B cell (primary cell): Measurements from ENCODE around the gene NPHP4. TPM values are rescaled to one million over a fixed set of nuclear protein-coding genes. Genes with fewer than 3 reads are reported as not detected.
A peak's percentile ranks its signal among the peaks of the same experiment; 100 is the strongest.

Experiments used
- ATAC-seq: fragments of 200-7000 bp; cut with Tn5 transposase; one replicate; pipeline ENCODE4 v1.10.0; 2021; ENCODE audit warnings: low read depth, mild to moderate bottlenecking, moderate number of reproducible peaks, moderate library complexity
- CTCF ChIA-PET: fragments of 350-600 bp; sonication (Branson Sonifier 250); formaldehyde crosslinking; loops from one replicate; lab custom pipeline; 2021; ENCODE audit warnings: antibody characterized with exemption, inconsistent platforms; lab: Charles Lee
- POLR2A ChIA-PET: fragments of 350-600 bp; sonication (Branson Sonifier 250); formaldehyde crosslinking; loops from one replicate; lab custom pipeline; 2021; ENCODE audit warnings: antibody characterized with exemption; lab: Charles Lee
- DNase-seq: peaks from one replicate; pipeline ENCODE4 v3.0.0; 2013
- H2AFZ ChIP-seq: 2 replicates; pipeline ENCODE4 v1.6.1; 2012; ENCODE audit warnings: mild to moderate bottlenecking, low read depth, low read length; ENCODE audit not compliant: insufficient read depth, poor library complexity, severe bottlenecking
- H3K27ac ChIP-seq, 2 donors: 1 replicate in 1 of 2; 2 replicates in 1 of 2; pipeline ENCODE4 v1.5.1; 2012 to 2013; ENCODE audit warnings: low read length in 2 of 2, mild to moderate bottlenecking in 2 of 2, moderate library complexity in 1 of 2
- H3K27me3 ChIP-seq, 4 experiments: fragments of 200-600 bp in 1 of 4; sonication (generic) in 1 of 4; replicated peaks in 1 of 4; 1 replicate in 2 of 4; 2 replicates in 2 of 4; pipeline versions ENCODE4 v1.6.1 to v1.7.0; 2013 to 2016; ENCODE audit warnings: low read length in 3 of 4, mild to moderate bottlenecking in 2 of 4, mixed read lengths in 1 of 4, moderate library complexity in 1 of 4; ENCODE audit not compliant: insufficient read depth in 4 of 4, control insufficient read depth in 3 of 4; ENCODE audit errors: control extremely low read depth in 1 of 4
- H3K36me3 ChIP-seq, 2 experiments: replicated peaks in 1 of 2; 1 replicate in 1 of 2; 2 replicates in 1 of 2; pipeline versions ENCODE4 v1.6.1 to v1.7.1; 2013; ENCODE audit warnings: low read length in 1 of 2; ENCODE audit not compliant: insufficient read depth in 2 of 2, control insufficient read depth in 1 of 2; ENCODE audit errors: control extremely low read depth in 1 of 2, extremely low read depth in 1 of 2
- H3K4me1 ChIP-seq, 2 donors: fragments of 200-600 bp in 1 of 2; sonication (generic) in 1 of 2; 1 replicate in 1 of 2; 2 replicates in 1 of 2; pipeline versions ENCODE4 v1.5.1 to v1.6.1; 2013 to 2017; ENCODE audit warnings: low read length in 2 of 2; ENCODE audit not compliant: control insufficient read depth in 2 of 2, insufficient read depth in 2 of 2
- H3K4me2 ChIP-seq: replicated peaks from 2 replicates; pipeline ENCODE3; 2012; ENCODE audit warnings: mild to moderate bottlenecking, low read depth, low read length; ENCODE audit not compliant: poor library complexity, severe bottlenecking
- H3K4me3 ChIP-seq, 5 experiments: fragments of 200-600 bp in 1 of 5; sonication (generic) in 1 of 5; 1 replicate in 3 of 5; 2 replicates in 2 of 5; pipeline versions ENCODE4 v1.5.1 to v1.7.0; 2011 to 2016; ENCODE audit warnings: low read length in 4 of 5, mild to moderate bottlenecking in 4 of 5, low read depth in 2 of 5, control low read depth in 1 of 5, moderate library complexity in 1 of 5; ENCODE audit not compliant: insufficient read depth in 1 of 5; ENCODE audit errors: control extremely low read depth in 1 of 5, extremely low read depth in 1 of 5
- H3K79me2 ChIP-seq: fragments of 200-600 bp; sonication (generic); one replicate; pipeline ENCODE4 v1.6.0; 2016; ENCODE audit warnings: low read length; ENCODE audit not compliant: control insufficient read depth, insufficient read depth
- H3K9ac ChIP-seq: fragments of 200-600 bp; sonication (generic); 2 replicates; pipeline ENCODE4 v1.6.1; 2017; ENCODE audit warnings: mild to moderate bottlenecking, low read length, moderate library complexity
- H3K9me3 ChIP-seq, 3 donors: one replicate each; pipeline versions ENCODE4 v1.6.1 to v1.7.1; 2013; ENCODE audit warnings: low read length in 2 of 3; ENCODE audit not compliant: control insufficient read depth in 2 of 3, insufficient read depth in 1 of 3; ENCODE audit errors: control extremely low read depth in 1 of 3
- H4K20me1 ChIP-seq: 2 replicates; pipeline ENCODE4 v1.6.0; 2012; ENCODE audit warnings: mild to moderate bottlenecking, low read length; ENCODE audit not compliant: insufficient read depth, control insufficient read depth, poor library complexity, severe bottlenecking
- H3K27ac Mint-ChIP-seq: one replicate; pipeline ENCODE4 v1.8.0; 2021; ENCODE audit warnings: mixed read lengths
- H3K27me3 Mint-ChIP-seq: one replicate; pipeline ENCODE4 v1.8.0; 2021; ENCODE audit warnings: mixed read lengths
- H3K4me1 Mint-ChIP-seq: one replicate; pipeline ENCODE4 v1.8.0; 2021; ENCODE audit warnings: mixed read lengths
- H3K4me3 Mint-ChIP-seq: one replicate; pipeline ENCODE4 v1.8.0; 2021; ENCODE audit warnings: mixed read lengths
- H3K9me3 Mint-ChIP-seq: one replicate; pipeline ENCODE4 v1.8.0; 2022; ENCODE audit warnings: mixed read lengths; ENCODE audit not compliant: insufficient read depth
- CTCF ChIP-seq: fragments of 200-600 bp; IDR thresholded peaks from one replicate; pipeline ENCODE4 v1.8.0; 2022; ENCODE audit warnings: antibody characterized with exemption, mild to moderate bottlenecking
- EZH2 ChIP-seq: IDR thresholded peaks from 2 replicates; pipeline ENCODE4 v1.6.1; 2012; ENCODE audit warnings: borderline replicate concordance, low read depth, mild to moderate bottlenecking, moderate library complexity, low read length; ENCODE audit not compliant: insufficient read depth, poor library complexity, severe bottlenecking
- WGBS: methylation state at CpG from one replicate; pipeline ENCODE4 v1.1.5; 2013; ENCODE audit warnings: missing lambda C conversion rate; ENCODE audit not compliant: insufficient coverage; 5-methylcytosine and 5-hydroxymethylcytosine counted together
- intact Hi-C: fragments of 100-400 bp; cut with micrococcal nuclease; formaldehyde crosslinking; loops from one replicate; pipeline ENCODE4 v1.10.0; 2022
- polyA plus RNA-seq: library from polyadenylated mRNA; depleted of rRNA; stranded (reverse); fragments of >200 nt; gene quantifications from 2 replicates; pipeline ENCODE4 v1.2.3, GENCODE V29; 2012
- total RNA-seq, 2 donors: library from RNA; stranded (reverse); fragments of 120-200 nt in 1 of 2; gene quantifications; 1 replicate in 1 of 2; 2 replicates in 1 of 2; pipeline versions ENCODE4 v1.2.3 to v1.2.4, GENCODE V29; 2013 to 2022

NPHP4 gene
- total and polyA plus RNA-seq, 2 donors (not counting 1 experiment from before 2014, with no cell fraction given) = 6.5 to 14.8 TPM

GRCh38 chr1:5991381-5992025 is 722 bp downstream of the NPHP4 start:
- peak overlapping the region; percentile 90 for H2AFZ ChIP-seq
- H3K4me3 Mint-ChIP-seq = peak overlapping the region; percentile 98
- no peak for TF ChIP-seq CTCF
- TF ChIP-seq EZH2 = no peak

GRCh38 chr1:5990913-5991312 is 1.3 kb downstream of the NPHP4 start:
- H3K4me1 Mint-ChIP-seq = peaks cover 28% of the 10 kb centered on the region
- Histone ChIP-seq H3K9me3 (peaks cover 0 to 5% (median 0%) of the 10 kb centered on the region in 3 donors), H4K20me1 (peaks cover 7% of the 10 kb centered on the region), H3K4me1 (peaks cover 28 to 33% of the 10 kb centered on the region in 2 donors), H3K27me3 (no peaks in the 10 kb centered on the region), H3K27ac (no peak overlapping the region), H3K79me2 (peaks cover 34% of the 10 kb centered on the region), H3K36me3 (no peaks in the 10 kb centered on the region), H3K4me3 (peak overlapping the region in 4 of 5 experiments; percentile 61 to 91 (median 77)), H3K4me2 (peak overlapping the region; percentile 99), H3K9ac (peak overlapping the region; percentile 85), H2AFZ (peak overlapping the region; percentile 90)
- intact Hi-C loops = loop anchor here (10.0 kb wide), 2 partner anchors 794 to 1794 kb away; partner anchors contain the start of genes CAMTA1 and PER3
- no peaks in the 10 kb centered on the region for H3K27me3 Mint-ChIP-seq
- no peak for ATAC-seq
- H3K4me3 Mint-ChIP-seq = peak overlapping the region; percentile 98
- H3K9me3 Mint-ChIP-seq = no peaks in the 10 kb centered on the region
- peak overlapping the region; percentile 85 for H3K27ac Mint-ChIP-seq
- ChIA-PET CTCF (interaction anchor here (0.9 to 1.0 kb wide), 2 partner anchors 35 to 38 kb away, joined by 3 read pairs; no protein-coding TSS in a partner anchor), POLR2A (interaction anchor here (0.6 kb wide), 1 partner anchor 633 kb away, joined by 3 read pairs; no protein-coding TSS in a partner anchor)
- WGBS = 66% methylated on average over 10 of the region's 10 CpGs
- DNase-seq = no peak
- TF ChIP-seq EZH2 (no peak), CTCF (no peak)

More at GRCh38 chr1:5991381-5992025, 722 bp downstream of the NPHP4 start:
- no peaks in the 10 kb centered on the region for H3K27me3 Mint-ChIP-seq
- 2% methylated on average over 60 of the region's 60 CpGs for WGBS
- Histone ChIP-seq H3K36me3 (no peaks in the 10 kb centered on the region), H3K27ac (peak overlapping the region; percentile 71 to 99), H3K27me3 (no peaks in the 10 kb centered on the region), H3K9ac (peak overlapping the region; percentile 85), H3K9me3 (peaks cover 0 to 5% (median 0%) of the 10 kb centered on the region in 3 donors), H3K4me2 (peak overlapping the region; percentile 99), H3K4me1 (peaks cover 28 to 33% of the 10 kb centered on the region in 2 donors), H3K4me3 (peak overlapping the region in 4 of 5 experiments; percentile 61 to 91 (median 77)), H3K79me2 (peaks cover 40% of the 10 kb centered on the region), H4K20me1 (peaks cover 7% of the 10 kb centered on the region)
- ChIA-PET CTCF (interaction anchor here (1.0 kb wide), 1 partner anchor 37 kb away, joined by 3 read pairs; no protein-coding TSS in a partner anchor), POLR2A (interaction anchor here (0.6 kb wide), 1 partner anchor 632 kb away, joined by 3 read pairs; no protein-coding TSS in a partner anchor)
- no peaks in the 10 kb centered on the region for H3K9me3 Mint-ChIP-seq
- ATAC-seq (peak; percentile 32), DNase-seq (peak; percentile 60)
- peak overlapping the region; percentile 95 for H3K27ac Mint-ChIP-seq
- intact Hi-C loops = loop anchor here (1.0 to 10.0 kb wide), 4 partner anchors 35 to 1793 kb away; partner anchors contain the start of genes CAMTA1, PER3 and RPL22
- peaks cover 28% of the 10 kb centered on the region for H3K4me1 Mint-ChIP-seq
